Psoas muscle (tissue), 8 donors: ENCODE results near the gene CELSR3. TPM values are rescaled to one million over a fixed set of nuclear protein-coding genes. Genes with fewer than 3 reads are reported as not detected.

ENCODE experiments used
- ATAC-seq, 4 donors: fragments of 200-7000 bp; cut with Tn5 transposase; one replicate each; pipeline ENCODE4 v1.9.1; 2020; ENCODE audit warnings: moderate library complexity in 3 of 4, mild to moderate bottlenecking in 2 of 4
- DNase-seq, 2 donors: peaks; one replicate each; pipeline ENCODE4 v3.0.0-alpha.2; 2020
- H3K27ac ChIP-seq: fragments of 200-600 bp; one replicate; pipeline ENCODE4 v1.8.0; 2022
- H3K27me3 ChIP-seq, 3 donors: fragments of 200-600 bp in 1 of 3; one replicate each; pipeline versions ENCODE4 v1.6.1 to v1.8.0; 2013 to 2022; ENCODE audit warnings: low read length in 2 of 3, mild to moderate bottlenecking in 2 of 3, moderate library complexity in 1 of 3; ENCODE audit not compliant: insufficient read depth in 3 of 3
- H3K36me3 ChIP-seq, 2 donors: fragments of 200-600 bp in 1 of 2; one replicate each; pipeline versions ENCODE4 v1.6.1 to v1.8.0; 2013 to 2022; ENCODE audit warnings: low read depth in 1 of 2, mild to moderate bottlenecking in 1 of 2, moderate library complexity in 1 of 2; ENCODE audit not compliant: insufficient read depth in 1 of 2
- H3K4me1 ChIP-seq: fragments of 200-600 bp; one replicate; pipeline ENCODE4 v1.8.0; 2022
- H3K4me3 ChIP-seq: fragments of 200-600 bp; one replicate; pipeline ENCODE4 v1.8.0; 2022; ENCODE audit warnings: mild to moderate bottlenecking
- H3K9me3 ChIP-seq: fragments of 200-600 bp; one replicate; pipeline ENCODE4 v1.8.0; 2022
- CTCF ChIP-seq: fragments of 200-600 bp; IDR thresholded peaks from one replicate; pipeline ENCODE4 v1.8.0; 2022; ENCODE audit warnings: antibody characterized with exemption
- whole genome bisulfite sequencing, 3 donors: extraction: QIAGEN DNeasy Blood & Tissue Kit; methylation state at CpG; one replicate each; pipeline versions ENCODE4 v1.1.6 to v1.1.7; 2013; 5-methylcytosine and 5-hydroxymethylcytosine counted together
- intact Hi-C, 2 donors: fragments of 100-400 bp; cut with DNase I; formaldehyde crosslinking; loops; one replicate each; pipeline versions ENCODE4 v1.11.0 to v1.14.2; 2022
- polyA plus RNA-seq, 3 donors: library from polyadenylated mRNA; stranded (reverse); fragments of 200-250 nt; gene quantifications; one replicate each; pipeline ENCODE4 v1.2.3, GENCODE V29; 2013
- total RNA-seq, 4 donors: library from RNA; stranded (reverse); fragmentation: NEBNext Ultra II Directional in 2 of 4; extraction: Animal tissue kit (Norgen Biotek cat#: 25700) in 2 of 4; gene quantifications; one replicate each; pipeline versions ENCODE4 v1.2.1 to v1.2.4, GENCODE V29; 2021 to 2023
- donor health status: healthy with polysubstance abuse.
- donor health status: DM: no; HTN: no; CAD: no; lungs with moderate emphysema.
- donor health status: Bipolar disorder and iron deficiency.
- donor health status: healthy.
- donor health status: DM: yes; HTN: yes; CAD: no.
- donor health status: DM: no; HTN: no; CAD: no.
- donor health status: DM: no; HTN: no; CAD: no.
- donor health status: DM: yes; HTN: yes; CAD: no.

CELSR3 gene
- total and polyA plus RNA-seq, 7 donors = 0.04 to 0.21 (median 0.14) TPM

DNA sequence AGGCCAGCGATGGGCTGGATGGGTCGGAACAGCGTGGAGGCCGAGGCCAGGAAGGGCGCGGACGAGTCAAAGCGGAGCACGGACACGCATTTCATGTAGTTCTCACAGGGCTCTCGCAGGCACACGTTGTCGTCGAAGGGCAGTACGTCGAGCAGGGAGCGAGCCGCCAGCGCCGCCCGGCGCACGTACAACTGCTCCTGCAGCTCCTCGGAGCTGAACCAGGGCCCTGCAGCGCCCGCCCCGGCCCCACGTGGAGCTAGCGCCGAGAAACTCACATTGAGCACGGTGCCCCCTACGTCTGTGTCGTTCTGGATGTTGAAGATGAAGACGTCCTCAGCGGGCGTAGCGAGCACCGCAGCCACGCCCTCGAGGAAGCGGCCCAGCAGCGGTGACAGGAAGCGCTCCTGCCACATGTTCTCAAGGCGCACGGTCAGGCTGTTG lies 5.8 kb downstream of the CELSR3 start:
- ATAC-seq = no peak
- H3K4me1 ChIP-seq = peaks cover 8% of the 10 kb centered on the region
- intact Hi-C loops = no loop called here

GRCh38 chr3:48656061-48656840 lies 6.4 kb downstream of the CELSR3 start:
- Histone ChIP-seq H3K27ac (peak overlapping the region; percentile 67), H3K9me3 (no peaks in the 10 kb centered on the region), H3K36me3 (no peaks in the 10 kb centered on the region), H3K4me1 (peaks cover 2% of the 10 kb centered on the region), H3K27me3 (peaks cover 0 to 16% (median 2%) of the 10 kb centered on the region in 3 donors), H3K4me3 (peak overlapping the region; percentile 80)
- ATAC-seq = peak; percentile 92 to 96 (median 94)
- peak; percentile 83 to 90 for DNase-seq
- WGBS, 3 donors = 4% methylated on average over 56 to 94 of the region's 94 CpGs
- intact Hi-C loops = no loop called here
- TF ChIP-seq CTCF = peak; percentile 62

More for the DNA sequence above, 5.8 kb downstream of the CELSR3 start:
- Histone ChIP-seq H3K9me3 (no peaks in the 10 kb centered on the region), H3K36me3 (no peaks in the 10 kb centered on the region), H3K27me3 (peaks cover 0 to 22% (median 3%) of the 10 kb centered on the region in 3 donors), H3K4me3 (peak overlapping the region; percentile 80), H3K27ac (peak overlapping the region; percentile 67)
- 53 to 57% (median 54%) methylated on average over 44 to 45 of the region's 45 CpGs for WGBS, 3 donors
- DNase-seq = no peak
- no peak for TF ChIP-seq CTCF

DNA sequence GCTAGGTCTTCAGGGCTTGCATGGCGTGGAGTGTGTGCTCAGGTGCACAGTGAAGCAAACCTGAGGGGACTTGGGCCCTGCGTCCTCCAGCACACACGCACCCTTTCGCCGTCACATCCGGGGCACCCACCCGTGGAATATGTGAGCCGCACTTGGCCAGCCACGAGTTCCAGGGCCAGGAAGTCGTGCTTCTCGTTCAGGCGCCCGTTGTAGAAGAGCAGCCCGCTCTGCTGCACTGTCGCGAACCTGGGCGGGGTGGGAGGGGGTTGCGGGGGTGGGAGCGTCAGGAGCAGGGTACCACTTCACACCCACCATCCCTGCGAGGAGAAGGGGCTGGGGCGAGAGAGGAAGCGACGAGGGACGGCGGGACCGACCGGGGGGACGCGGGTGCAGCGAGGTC lies 7.1 kb downstream of the CELSR3 start:
- H3K27ac ChIP-seq = peak overlapping the region; percentile 67
- WGBS, 3 donors = 13 to 15% (median 14%) methylated on average over 27 to 30 of the region's 30 CpGs
- intact Hi-C loops = no loop called here

DNA sequence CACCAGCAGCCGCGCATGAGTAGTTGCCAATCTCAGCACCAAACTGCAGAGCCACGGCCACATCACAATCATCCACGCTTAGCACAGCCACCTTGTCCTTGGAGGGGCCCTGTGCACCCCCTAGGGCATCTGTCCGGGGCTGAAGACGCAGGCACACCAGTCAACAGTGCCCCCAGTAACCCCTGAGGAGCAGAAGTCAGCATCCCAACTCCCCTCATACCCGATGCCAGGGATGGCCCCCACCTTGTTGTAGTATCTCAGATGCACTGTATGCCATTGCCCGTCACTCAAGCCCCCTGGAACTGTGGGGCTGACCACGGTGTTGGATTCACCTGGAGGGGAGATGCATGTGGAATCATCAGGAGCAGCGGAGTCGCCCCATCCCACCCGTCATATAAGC lies 7.6 kb downstream of the CELSR3 start:
- ATAC-seq (no peak), DNase-seq (no peak)
- H3K9me3 ChIP-seq = no peaks in the 10 kb centered on the region
- no peak for TF ChIP-seq CTCF
- no peaks in the 10 kb centered on the region for H3K4me1 ChIP-seq
- WGBS, 3 donors = 85 to 88% (median 87%) methylated on average over 12 of the region's 12 CpGs
- H3K4me3 ChIP-seq = no peak overlapping the region
- H3K27me3 ChIP-seq = peaks cover 0 to 4% (median 2%) of the 10 kb centered on the region in 3 donors
- intact Hi-C loops = no loop called here
- no peaks in the 10 kb centered on the region for H3K36me3 ChIP-seq
- no peak overlapping the region for H3K27ac ChIP-seq

More for the DNA sequence above, 7.1 kb downstream of the CELSR3 start:
- Histone ChIP-seq H3K27me3 (peaks cover 0 to 10% (median 2%) of the 10 kb centered on the region in 3 donors), H3K4me1 (no peaks in the 10 kb centered on the region), H3K36me3 (no peaks in the 10 kb centered on the region), H3K9me3 (no peaks in the 10 kb centered on the region), H3K4me3 (peak overlapping the region; percentile 80)
- DNase-seq = no peak
- TF ChIP-seq CTCF = no peak
- no peak for ATAC-seq
